ENCODE data around the gene DIAPH2.

Gene DIAPH2

GRCh38 chrX:97524340-97524739, 839.7 kb downstream of the DIAPH2 start:
- ATAC-seq, result no peak

GRCh38 chrX:97524997-97525396, 840.4 kb downstream of the DIAPH2 start:
- no peak for TF ChIP-seq TOX (CRISPR knock-in tag; IDR thresholded peaks at IDR 0.05; ENCODE audit: borderline replicate concordance)
- no peak; the same call in 2 of the 3 replicates for ATAC-seq

More at GRCh38 chrX:97524340-97524739, 839.7 kb downstream of the DIAPH2 start:
- TF ChIP-seq ARNTL (CRISPR knock-in tag; IDR thresholded peaks at IDR 0.05; ENCODE audit: borderline replicate concordance, low read depth) (no peak), ZC3H10 (CRISPR knock-in tag; IDR thresholded peaks at IDR 0.05) (no peak), TOX (CRISPR knock-in tag; IDR thresholded peaks at IDR 0.05; ENCODE audit: borderline replicate concordance) (no peak), GLIS3 (CRISPR knock-in tag; IDR thresholded peaks at IDR 0.05) (no peak), PATZ1 (CRISPR knock-in tag; IDR thresholded peaks at IDR 0.05; ENCODE audit: borderline replicate concordance) (no peak), RARB (CRISPR knock-in tag; IDR thresholded peaks at IDR 0.05) (no peak), ZNF70 (CRISPR knock-in tag; IDR thresholded peaks at IDR 0.05) (no peak), ZNF8 (CRISPR knock-in tag; IDR thresholded peaks at IDR 0.05) (no peak)

GRCh38 chrX:97525981-97526380, 841.3 kb downstream of the DIAPH2 start:
- no peak for ATAC-seq
- no peak for TF ChIP-seq ARNTL (CRISPR knock-in tag; IDR thresholded peaks at IDR 0.05; ENCODE audit: borderline replicate concordance, low read depth)
- no peak for TF ChIP-seq CSDC2 (CRISPR knock-in tag; IDR thresholded peaks at IDR 0.05)
- no peak for TF ChIP-seq ZNF70 (CRISPR knock-in tag; IDR thresholded peaks at IDR 0.05)
- TF ChIP-seq ISL1 (CRISPR knock-in tag; IDR thresholded peaks at IDR 0.05), result no peak
- TF ChIP-seq ZFP30 (CRISPR knock-in tag; IDR thresholded peaks at IDR 0.05), result no peak

- TF ChIP-seq TCF4 (CRISPR knock-in tag; IDR thresholded peaks at IDR 0.05; ENCODE audit: borderline replicate concordance), result no peak
- no peak for ATAC-seq
Measured at GRCh38 chrX:97527725-97528124, 843.1 kb downstream of the DIAPH2 start.

GRCh38 chrX:97529536-97530200, 845.0 kb downstream of the DIAPH2 start:
- no peak for TF ChIP-seq RARB (CRISPR knock-in tag; IDR thresholded peaks at IDR 0.05)
- ATAC-seq, result no peak

- TF ChIP-seq PPARA (CRISPR knock-in tag; IDR thresholded peaks at IDR 0.05; ENCODE audit: borderline replicate concordance), result no peak
- no peak for TF ChIP-seq TCF4 (CRISPR knock-in tag; IDR thresholded peaks at IDR 0.05; ENCODE audit: borderline replicate concordance)
- no peak for TF ChIP-seq ZFP30 (CRISPR knock-in tag; IDR thresholded peaks at IDR 0.05)
- no peak for TF ChIP-seq ZNF565 (CRISPR knock-in tag; conservative IDR thresholded peaks at IDR 0.05; ENCODE audit: low read depth)
- no peak for TF ChIP-seq SNAI2 (CRISPR knock-in tag; IDR thresholded peaks at IDR 0.05)
- ATAC-seq, result no peak
Measured at GRCh38 chrX:97531825-97532224, 847.2 kb downstream of the DIAPH2 start.

GRCh38 chrX:97538745-97539144, 854.1 kb downstream of the DIAPH2 start:
- ATAC-seq, result no peak
- no peak for TF ChIP-seq POU6F1 (CRISPR knock-in tag; IDR thresholded peaks at IDR 0.05; ENCODE audit: borderline replicate concordance, low read depth)
- TF ChIP-seq ISL1 (CRISPR knock-in tag; IDR thresholded peaks at IDR 0.05), result no peak
- no peak for TF ChIP-seq OSR1 (CRISPR knock-in tag; IDR thresholded peaks at IDR 0.05)
- TF ChIP-seq PATZ1 (CRISPR knock-in tag; IDR thresholded peaks at IDR 0.05; ENCODE audit: borderline replicate concordance), result no peak
